ENCODE data around the gene CALD1.
"Not testable (repeated sequence)": the region's sequence is repeated elsewhere in the genome, so short reads cannot be mapped to it uniquely, and the experiment has no call there.

Gene CALD1

GRCh38 chr7:134962270-134962780, 182.9 kb downstream of the CALD1 start:
- no peak for DNase-seq

- no peak for DNase-seq
Observed at GRCh38 chr7:134963036-134963435, 183.6 kb downstream of the CALD1 start.

- DNase-seq: no peak
Observed at GRCh38 chr7:134966691-134967090, 187.3 kb downstream of the CALD1 start.

GRCh38 chr7:134968110-134968509, 188.7 kb downstream of the CALD1 start:
- DNase-seq: no peak

- DNase-seq: not testable (repeated sequence)
Observed at GRCh38 chr7:134981645-134982044, 202.2 kb downstream of the CALD1 start.

GRCh38 chr7:134985894-134986362, 206.5 kb downstream of the CALD1 start:
- no peak for DNase-seq

GRCh38 chr7:134986363-134987251, 207.2 kb downstream of the CALD1 start, which contains the start of gene AGBL3:
AGBL3 (plus strand) TSS chr7:134986508; CDS start chr7:134987934, 1,426 bp downstream.
- DNase-seq: peak; percentile 91

- DNase-seq: no peak
Observed at GRCh38 chr7:134988161-134988560, 208.7 kb downstream of the CALD1 start.

GRCh38 chr7:134991469-134992339, 212.3 kb downstream of the CALD1 start:
- no peak for DNase-seq

- no peak for DNase-seq
Observed at GRCh38 chr7:134992626-134993179, 213.3 kb downstream of the CALD1 start.

- DNase-seq: no peak
Observed at GRCh38 chr7:134993877-134994456, 214.5 kb downstream of the CALD1 start.

GRCh38 chr7:134995239-134996096, 216.0 kb downstream of the CALD1 start:
- no peak for DNase-seq

- no peak for DNase-seq
Observed at GRCh38 chr7:134996097-134996550, 216.7 kb downstream of the CALD1 start.

GRCh38 chr7:134997214-134997885, 217.9 kb downstream of the CALD1 start:
- DNase-seq: no peak

- no peak for DNase-seq
Observed at GRCh38 chr7:134999136-134999535, 219.7 kb downstream of the CALD1 start.

- peak; percentile 1 for DNase-seq
Observed at GRCh38 chr7:135001390-135002165, 222.1 kb downstream of the CALD1 start.

- no peak for DNase-seq
Observed at GRCh38 chr7:135012229-135012628, 232.8 kb downstream of the CALD1 start.
